ENCODE measurements around the gene PXDN. TPM values are rescaled to one million over a fixed set of nuclear protein-coding genes. Genes with fewer than 3 reads are reported as not detected.

Gene PXDN
- total RNA-seq, 1 donor from 2014 or later: 1.5 TPM

- intact Hi-C loops (cut with micrococcal nuclease): no loop called here
Observed at GRCh38 chr2:1671916-1672315, 72.4 kb downstream of the PXDN start.

GRCh38 chr2:1670636-1671035 lies 73.7 kb downstream of the PXDN start:
- intact Hi-C loops (cut with micrococcal nuclease): no loop called here

GRCh38 chr2:1665761-1666505 lies 78.4 kb downstream of the PXDN start:
- intact Hi-C loops (cut with micrococcal nuclease): no loop called here

- intact Hi-C loops (cut with micrococcal nuclease): no loop called here
Observed at GRCh38 chr2:1664698-1665097, 79.6 kb downstream of the PXDN start.

- intact Hi-C loops (cut with micrococcal nuclease): no loop called here
Observed at GRCh38 chr2:1664076-1664605, 80.2 kb downstream of the PXDN start.

- intact Hi-C loops (cut with micrococcal nuclease): no loop called here
Observed at GRCh38 chr2:1663621-1664020, 80.7 kb downstream of the PXDN start.

GRCh38 chr2:1662606-1663180 lies 81.6 kb downstream of the PXDN start:
- intact Hi-C loops (cut with micrococcal nuclease): no loop called here

GRCh38 chr2:1661891-1662605 lies 82.3 kb downstream of the PXDN start:
- intact Hi-C loops (cut with micrococcal nuclease): no loop called here

GRCh38 chr2:1660656-1661640 lies 83.4 kb downstream of the PXDN start:
- intact Hi-C loops (cut with micrococcal nuclease): no loop called here

GRCh38 chr2:1659951-1660565 lies 84.3 kb downstream of the PXDN start:
- intact Hi-C loops (cut with micrococcal nuclease): no loop called here

- intact Hi-C loops (cut with micrococcal nuclease): no loop called here
Observed at GRCh38 chr2:1658394-1659151, 85.7 kb downstream of the PXDN start.

GRCh38 chr2:1656961-1657841 lies 87.1 kb downstream of the PXDN start:
- intact Hi-C loops (cut with micrococcal nuclease): no loop called here

- intact Hi-C loops (cut with micrococcal nuclease): no loop called here
Observed at GRCh38 chr2:1656326-1656960, 87.9 kb downstream of the PXDN start.

- intact Hi-C loops (cut with micrococcal nuclease): no loop called here
Observed at GRCh38 chr2:1655461-1655860, 88.9 kb downstream of the PXDN start.

- intact Hi-C loops (cut with micrococcal nuclease): no loop called here
Observed at GRCh38 chr2:1654696-1655374, 89.5 kb downstream of the PXDN start.

GRCh38 chr2:1653956-1654695 lies 90.2 kb downstream of the PXDN start:
- intact Hi-C loops (cut with micrococcal nuclease): no loop called here
